GM18507 (cell line): ENCODE measurements around the gene FOCAD.

ENCODE experiments used
- DNase-seq: peaks from one replicate; pipeline ENCODE4 v3.0.0; 2011; ENCODE audit warnings: low read depth; ENCODE audit not compliant: insufficient read length; ENCODE audit errors: extremely low spot score
- FAIRE-seq: peaks from 2 replicates; lab custom pipeline; 2011; peaks lifted over from hg19 to GRCh38; lab: Jason Lieb, UNC

Gene FOCAD

GRCh38 chr9:20726144-20726543, 42.1 kb downstream of the FOCAD start:
- peak; percentile 41 for FAIRE-seq
- DNase-seq = no peak

GRCh38 chr9:20728493-20729220, 44.6 kb downstream of the FOCAD start:
- DNase-seq (no peak), FAIRE-seq (peak; percentile 56)

GRCh38 chr9:20729523-20729922, 45.5 kb downstream of the FOCAD start:
- DNase-seq (no peak), FAIRE-seq (no peak)

- FAIRE-seq = no peak
- DNase-seq = no peak
These were observed 48.1 kb downstream of the FOCAD start for GRCh38 chr9:20732118-20732517.

- FAIRE-seq = no peak
- no peak for DNase-seq
These were observed 50.2 kb downstream of the FOCAD start for GRCh38 chr9:20734275-20734674.

GRCh38 chr9:20740304-20740703, 56.2 kb downstream of the FOCAD start:
- no peak for DNase-seq
- FAIRE-seq = no peak

- FAIRE-seq = no peak
- DNase-seq = no peak
These were observed 57.0 kb downstream of the FOCAD start for GRCh38 chr9:20740929-20741582.

GRCh38 chr9:20742833-20743232, 58.8 kb downstream of the FOCAD start:
- FAIRE-seq (no peak), DNase-seq (no peak)

GRCh38 chr9:20744036-20744630, 60.1 kb downstream of the FOCAD start:
- FAIRE-seq = no peak
- DNase-seq = no peak

GRCh38 chr9:20746967-20747366, 62.9 kb downstream of the FOCAD start:
- FAIRE-seq (no peak), DNase-seq (no peak)

- DNase-seq (no peak), FAIRE-seq (no peak)
These were observed 65.6 kb downstream of the FOCAD start for GRCh38 chr9:20749496-20750198.

GRCh38 chr9:20753761-20754160, 69.7 kb downstream of the FOCAD start:
- FAIRE-seq = no peak
- no peak for DNase-seq

GRCh38 chr9:20754556-20754955, 70.5 kb downstream of the FOCAD start:
- DNase-seq (no peak), FAIRE-seq (no peak)

GRCh38 chr9:20760246-20760891, 76.3 kb downstream of the FOCAD start:
- FAIRE-seq (no peak), DNase-seq (no peak)

GRCh38 chr9:20770947-20771346, 86.9 kb downstream of the FOCAD start:
- no peak for FAIRE-seq
- no peak for DNase-seq

GRCh38 chr9:20771729-20772128, 87.7 kb downstream of the FOCAD start:
- FAIRE-seq (no peak), DNase-seq (no peak)

GRCh38 chr9:20775683-20776082, 91.6 kb downstream of the FOCAD start:
- no peak for DNase-seq
- no peak for FAIRE-seq

GRCh38 chr9:20781092-20781491, 97.0 kb downstream of the FOCAD start:
- FAIRE-seq (no peak), DNase-seq (no peak)

- FAIRE-seq (no peak), DNase-seq (no peak)
These were observed 98.2 kb downstream of the FOCAD start for GRCh38 chr9:20782289-20782688.
